ENCODE data around the gene REN.

The REN gene

DNA sequence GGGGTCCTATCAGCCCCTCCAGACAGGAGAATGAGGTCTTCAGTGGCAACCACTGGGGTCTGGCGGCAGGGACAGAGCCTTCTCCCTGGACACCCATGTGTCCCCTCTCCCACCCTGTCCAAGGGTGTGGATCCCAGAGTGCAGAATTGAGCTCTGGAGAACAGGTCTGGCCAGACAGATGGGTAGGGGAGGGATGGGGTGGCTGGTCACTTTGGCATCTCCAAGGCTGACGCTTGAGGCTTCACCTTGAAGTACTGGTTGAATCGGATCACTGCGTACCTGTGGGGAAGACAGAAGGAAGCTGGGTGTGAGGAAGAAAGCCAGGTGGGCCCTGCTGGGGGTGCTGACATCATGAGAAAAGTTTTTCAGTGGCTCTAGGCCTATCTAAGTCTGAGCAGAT is 34.2 kb downstream of the REN start:
- no peaks in the 10 kb centered on the region for H3K27me3 Mint-ChIP-seq (ENCODE audit: low read depth, poor library complexity)
- TF ChIP-seq, protein P1, sequence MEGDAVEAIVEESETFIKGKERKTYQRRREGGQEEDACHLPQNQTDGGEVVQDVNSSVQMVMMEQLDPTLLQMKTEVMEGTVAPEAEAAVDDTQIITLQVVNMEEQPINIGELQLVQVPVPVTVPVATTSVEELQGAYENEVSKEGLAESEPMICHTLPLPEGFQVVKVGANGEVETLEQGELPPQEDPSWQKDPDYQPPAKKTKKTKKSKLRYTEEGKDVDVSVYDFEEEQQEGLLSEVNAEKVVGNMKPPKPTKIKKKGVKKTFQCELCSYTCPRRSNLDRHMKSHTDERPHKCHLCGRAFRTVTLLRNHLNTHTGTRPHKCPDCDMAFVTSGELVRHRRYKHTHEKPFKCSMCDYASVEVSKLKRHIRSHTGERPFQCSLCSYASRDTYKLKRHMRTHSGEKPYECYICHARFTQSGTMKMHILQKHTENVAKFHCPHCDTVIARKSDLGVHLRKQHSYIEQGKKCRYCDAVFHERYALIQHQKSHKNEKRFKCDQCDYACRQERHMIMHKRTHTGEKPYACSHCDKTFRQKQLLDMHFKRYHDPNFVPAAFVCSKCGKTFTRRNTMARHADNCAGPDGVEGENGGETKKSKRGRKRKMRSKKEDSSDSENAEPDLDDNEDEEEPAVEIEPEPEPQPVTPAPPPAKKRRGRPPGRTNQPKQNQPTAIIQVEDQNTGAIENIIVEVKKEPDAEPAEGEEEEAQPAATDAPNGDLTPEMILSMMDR (IDR thresholded peaks at IDR 0.05), result no peak
- H3K9me3 Mint-ChIP-seq, result no peaks in the 10 kb centered on the region
- no peaks in the 10 kb centered on the region for H3K36me3 Mint-ChIP-seq (ENCODE audit: low read depth)
- H3K27ac Mint-ChIP-seq, result no peak overlapping the region
- peaks cover 26% of the 10 kb centered on the region for H3K4me1 Mint-ChIP-seq
- H3K4me3 Mint-ChIP-seq, result no peak overlapping the region
- DNase-seq, result no peak

- TF ChIP-seq, protein P1 (IDR thresholded peaks at IDR 0.05), result no peak
- no peaks in the 10 kb centered on the region for H3K27me3 Mint-ChIP-seq (ENCODE audit: low read depth, poor library complexity)
- DNase-seq, result no peak
- H3K27ac Mint-ChIP-seq, result peak overlapping the region; percentile 39
- H3K36me3 Mint-ChIP-seq (ENCODE audit: low read depth), result peaks cover 6% of the 10 kb centered on the region
- no peak overlapping the region for H3K4me3 Mint-ChIP-seq
- peaks cover 33% of the 10 kb centered on the region for H3K4me1 Mint-ChIP-seq
- no peaks in the 10 kb centered on the region for H3K9me3 Mint-ChIP-seq
Measured at GRCh38 chr1:204130981-204131892, 34.9 kb downstream of the REN start.

DNA sequence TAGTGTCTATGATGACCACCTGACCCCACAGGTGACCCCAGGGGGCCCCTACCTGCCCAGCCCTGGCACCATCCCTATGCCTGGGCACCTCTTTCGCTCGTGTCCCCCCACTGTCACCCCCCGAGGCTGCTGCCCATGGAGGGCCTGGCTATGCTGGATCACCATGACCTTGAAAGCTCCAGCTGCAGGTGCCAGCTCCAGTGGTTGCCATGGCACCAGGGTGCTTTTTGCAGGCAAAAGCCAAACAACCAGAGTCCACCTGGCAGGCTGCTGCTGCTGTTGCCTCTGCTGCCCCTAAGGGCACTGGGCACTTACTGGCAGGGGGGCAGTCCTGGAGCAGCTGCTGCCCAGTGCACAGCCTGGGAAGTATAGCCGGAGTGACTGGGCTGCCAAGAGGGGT is 36.0 kb downstream of the REN start:
- H3K27ac Mint-ChIP-seq, result no peak overlapping the region
- no peak for DNase-seq
- peaks cover 43% of the 10 kb centered on the region for H3K4me1 Mint-ChIP-seq
- TF ChIP-seq, protein P1 (IDR thresholded peaks at IDR 0.05), result no peak
- peaks cover 10% of the 10 kb centered on the region for H3K36me3 Mint-ChIP-seq (ENCODE audit: low read depth)
- H3K4me3 Mint-ChIP-seq, result no peak overlapping the region
- no peaks in the 10 kb centered on the region for H3K9me3 Mint-ChIP-seq
- no peaks in the 10 kb centered on the region for H3K27me3 Mint-ChIP-seq (ENCODE audit: low read depth, poor library complexity)

DNA sequence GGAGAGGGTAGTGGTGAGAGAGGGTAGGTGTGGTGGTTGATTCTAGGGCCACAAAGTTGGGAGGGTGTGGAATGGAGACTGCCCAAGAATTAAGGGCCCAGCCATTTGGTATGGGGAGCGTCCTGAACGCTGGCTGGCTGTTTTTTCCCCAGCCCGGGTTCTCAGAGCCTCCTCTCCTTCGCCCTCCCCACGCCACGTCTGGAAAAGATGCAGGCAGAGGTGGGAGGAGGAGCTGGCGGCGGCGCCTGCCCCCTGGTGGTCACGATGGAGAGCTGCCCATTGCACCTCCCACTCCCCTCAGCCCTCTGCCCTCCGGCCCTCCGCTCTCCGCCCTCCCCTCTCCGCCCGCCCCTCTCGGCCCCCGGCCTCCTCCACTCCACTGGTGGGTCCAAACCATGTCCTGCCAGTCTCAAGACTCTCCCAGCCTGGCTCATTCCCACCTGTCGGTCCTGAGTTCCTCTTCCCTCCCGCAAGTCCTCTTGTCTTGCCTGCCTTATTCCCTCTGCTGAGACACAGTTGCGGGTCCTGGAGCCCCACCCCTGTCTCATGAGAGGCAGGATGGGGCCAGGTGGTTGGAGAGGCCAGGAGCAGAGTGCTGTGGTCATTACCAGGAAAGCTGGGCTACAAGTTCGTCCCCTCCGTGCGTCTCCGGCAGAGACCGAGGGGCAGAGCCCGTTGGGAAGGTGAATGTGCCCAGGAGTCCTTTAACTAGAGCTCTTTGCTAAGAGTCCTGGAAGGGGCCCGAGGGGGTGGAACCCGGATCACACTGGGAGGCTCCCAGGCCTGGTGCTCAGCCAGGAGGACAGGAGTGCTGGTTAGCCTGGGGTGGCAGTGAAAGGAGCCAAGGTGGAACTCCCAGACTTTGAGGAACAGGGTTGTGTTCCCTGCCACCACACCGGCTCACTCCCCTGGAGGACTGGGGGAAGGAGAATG is 36.9 kb downstream of the REN start:
- Mint-ChIP-seq H3K36me3 (ENCODE audit: low read depth) (peaks cover 17% of the 10 kb centered on the region), H3K4me1 (peaks cover 43% of the 10 kb centered on the region), H3K9me3 (no peaks in the 10 kb centered on the region), H3K27ac (peak overlapping the region; percentile 45), H3K27me3 (ENCODE audit: low read depth, poor library complexity) (no peaks in the 10 kb centered on the region), H3K4me3 (peak overlapping the region; percentile 30)
- DNase-seq, result peak; percentile 83
- TF ChIP-seq, protein P1 (IDR thresholded peaks at IDR 0.05), result peak; percentile 91

- Mint-ChIP-seq H3K9me3 (no peaks in the 10 kb centered on the region), H3K4me1 (peaks cover 47% of the 10 kb centered on the region), H3K4me3 (no peak overlapping the region), H3K27me3 (ENCODE audit: low read depth, poor library complexity) (no peaks in the 10 kb centered on the region), H3K36me3 (ENCODE audit: low read depth) (peaks cover 24% of the 10 kb centered on the region), H3K27ac (no peak overlapping the region)
- TF ChIP-seq, protein P1 (IDR thresholded peaks at IDR 0.05), result no peak
- DNase-seq, result no peak
Measured at GRCh38 chr1:204128464-204128963, 37.6 kb downstream of the REN start.
